ENCODE results near the gene LRRC7.

DNA sequence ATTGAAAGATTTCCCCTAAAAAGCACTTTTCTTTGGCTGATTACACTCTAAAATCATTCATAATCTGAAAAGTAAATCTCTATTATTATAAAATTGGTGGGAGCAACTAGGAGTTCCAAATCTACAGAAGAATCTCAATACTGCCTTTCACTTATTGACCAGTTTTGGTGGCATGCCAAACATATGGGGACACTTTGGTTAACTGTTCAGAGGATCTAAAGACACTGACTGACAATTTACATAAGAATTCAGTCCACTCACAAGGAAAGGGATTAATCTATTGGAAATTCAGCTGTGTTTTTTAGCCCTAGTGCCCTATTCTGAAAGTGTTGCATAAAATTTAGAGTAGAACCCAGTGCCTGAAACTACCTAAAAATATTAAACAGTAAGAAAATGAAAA, 524.1 kb downstream of the LRRC7 start:
- no peak for TF ChIP-seq POLR2A (IDR thresholded peaks at IDR 0.05)
- TF ChIP-seq, protein P1, sequence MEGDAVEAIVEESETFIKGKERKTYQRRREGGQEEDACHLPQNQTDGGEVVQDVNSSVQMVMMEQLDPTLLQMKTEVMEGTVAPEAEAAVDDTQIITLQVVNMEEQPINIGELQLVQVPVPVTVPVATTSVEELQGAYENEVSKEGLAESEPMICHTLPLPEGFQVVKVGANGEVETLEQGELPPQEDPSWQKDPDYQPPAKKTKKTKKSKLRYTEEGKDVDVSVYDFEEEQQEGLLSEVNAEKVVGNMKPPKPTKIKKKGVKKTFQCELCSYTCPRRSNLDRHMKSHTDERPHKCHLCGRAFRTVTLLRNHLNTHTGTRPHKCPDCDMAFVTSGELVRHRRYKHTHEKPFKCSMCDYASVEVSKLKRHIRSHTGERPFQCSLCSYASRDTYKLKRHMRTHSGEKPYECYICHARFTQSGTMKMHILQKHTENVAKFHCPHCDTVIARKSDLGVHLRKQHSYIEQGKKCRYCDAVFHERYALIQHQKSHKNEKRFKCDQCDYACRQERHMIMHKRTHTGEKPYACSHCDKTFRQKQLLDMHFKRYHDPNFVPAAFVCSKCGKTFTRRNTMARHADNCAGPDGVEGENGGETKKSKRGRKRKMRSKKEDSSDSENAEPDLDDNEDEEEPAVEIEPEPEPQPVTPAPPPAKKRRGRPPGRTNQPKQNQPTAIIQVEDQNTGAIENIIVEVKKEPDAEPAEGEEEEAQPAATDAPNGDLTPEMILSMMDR (IDR thresholded peaks at IDR 0.05), result no peak
- no peak for TF ChIP-seq POLR2AphosphoS5 (IDR thresholded peaks at IDR 0.05)

Data from gastroesophageal sphincter (tissue), 3 donors.